H9 (cell line): ENCODE results near the gene SUPT3H. TPM values are rescaled to one million over a fixed set of nuclear protein-coding genes. Genes with fewer than 3 reads are reported as not detected.

Experiments
- DNase-seq: peaks from one replicate; pipeline ENCODE4 v3.0.0-alpha.2; 2017
- H2AFZ ChIP-seq: one replicate; pipeline ENCODE4 v1.6.1; 2013; ENCODE audit warnings: mild to moderate bottlenecking, low read length, control low read depth, moderate library complexity
- H2AK5ac ChIP-seq: 2 replicates; pipeline ENCODE4 v1.6.1; 2013; ENCODE audit warnings: low read length, control low read depth, mixed read lengths; ENCODE audit not compliant: insufficient read length
- H2BK120ac ChIP-seq: one replicate; pipeline ENCODE4 v1.6.1; 2013; ENCODE audit warnings: low read depth, mild to moderate bottlenecking, low read length, control low read depth, inconsistent platforms; ENCODE audit not compliant: poor library complexity, severe bottlenecking
- H2BK12ac ChIP-seq: 2 replicates; pipeline ENCODE4 v1.6.1; 2013; ENCODE audit warnings: low read length, control low read depth, mixed read lengths, low read depth; ENCODE audit not compliant: insufficient read length
- H2BK15ac ChIP-seq: 2 replicates; pipeline ENCODE4 v1.6.1; 2013; ENCODE audit warnings: low read depth, low read length, control low read depth
- H2BK20ac ChIP-seq: one replicate; pipeline ENCODE4 v1.6.1; 2013; ENCODE audit warnings: low read depth, mild to moderate bottlenecking, low read length, control low read depth, inconsistent platforms; ENCODE audit not compliant: poor library complexity, severe bottlenecking
- H2BK5ac ChIP-seq: 2 replicates; pipeline ENCODE4 v1.6.1; 2013; ENCODE audit warnings: low read length, control low read depth, mixed read lengths; ENCODE audit not compliant: insufficient read length
- H3K14ac ChIP-seq: 2 replicates; pipeline ENCODE4 v1.6.1; 2013; ENCODE audit warnings: low read length, control low read depth; ENCODE audit not compliant: insufficient read depth
- H3K18ac ChIP-seq: 2 replicates; pipeline ENCODE4 v1.6.1; 2013; ENCODE audit warnings: low read depth, mild to moderate bottlenecking, mixed read lengths, low read length, control low read depth; ENCODE audit not compliant: insufficient read length
- H3K23ac ChIP-seq: 2 replicates; pipeline ENCODE4 v1.6.1; 2013; ENCODE audit warnings: low read length, control low read depth, mixed read lengths, low read depth; ENCODE audit not compliant: insufficient read length
- H3K23me2 ChIP-seq: 2 replicates; pipeline ENCODE4 v1.6.1; 2013; ENCODE audit warnings: low read depth, mild to moderate bottlenecking, mixed read lengths, low read length, control low read depth; ENCODE audit not compliant: insufficient read length, poor library complexity, severe bottlenecking
- H3K27ac ChIP-seq: 2 replicates; pipeline ENCODE4 v1.5.1; 2013; ENCODE audit warnings: low read length, control low read depth, mixed read lengths, low read depth; ENCODE audit not compliant: insufficient read length
- H3K27me3 ChIP-seq: 2 replicates; pipeline ENCODE4 v1.6.1; 2013; ENCODE audit warnings: low read length, control low read depth, inconsistent platforms; ENCODE audit not compliant: insufficient read depth
- H3K4ac ChIP-seq: 2 replicates; pipeline ENCODE4 v1.6.1; 2013; ENCODE audit warnings: low read depth, mild to moderate bottlenecking, control low read depth, inconsistent platforms, low read length, moderate library complexity
- H3K4me1 ChIP-seq: 2 replicates; pipeline ENCODE4 v1.6.1; 2013; ENCODE audit warnings: low read length, control low read depth, inconsistent platforms; ENCODE audit not compliant: insufficient read depth
- H3K4me2 ChIP-seq: 2 replicates; pipeline ENCODE4 v1.6.1; 2013; ENCODE audit warnings: low read length, control low read depth, mixed read lengths; ENCODE audit not compliant: insufficient read length, insufficient read depth
- H3K56ac ChIP-seq: 2 replicates; pipeline ENCODE4 v1.6.1; 2013; ENCODE audit warnings: low read depth, mild to moderate bottlenecking, mixed read lengths, low read length, control low read depth; ENCODE audit not compliant: insufficient read length
- H3K79me1 ChIP-seq: 2 replicates; pipeline ENCODE4 v1.6.1; 2013; ENCODE audit warnings: low read depth, mild to moderate bottlenecking, moderate library complexity, low read length, control low read depth, inconsistent platforms; ENCODE audit not compliant: insufficient read depth, poor library complexity, severe bottlenecking
- H3K79me2 ChIP-seq: 2 replicates; pipeline ENCODE4 v1.6.1; 2013; ENCODE audit warnings: low read length, control low read depth, inconsistent platforms; ENCODE audit not compliant: insufficient read depth
- H3K9ac ChIP-seq: 2 replicates; pipeline ENCODE4 v1.6.1; 2013; ENCODE audit warnings: low read length, control low read depth, mixed read lengths; ENCODE audit not compliant: insufficient read length; ENCODE audit errors: extremely low read depth
- H3K9me3 ChIP-seq: one replicate; pipeline ENCODE4 v1.6.1; 2013; ENCODE audit warnings: low read depth, low read length, inconsistent platforms; ENCODE audit not compliant: control insufficient read depth
- H3T11ph ChIP-seq: one replicate; pipeline ENCODE4 v1.6.1; 2013; ENCODE audit warnings: mild to moderate bottlenecking, low read length, control low read depth, inconsistent platforms
- H4K20me1 ChIP-seq: one replicate; pipeline ENCODE4 v1.6.1; 2013; ENCODE audit not compliant: control insufficient read depth, insufficient read length, insufficient read depth
- H4K5ac ChIP-seq: 2 replicates; pipeline ENCODE4 v1.6.1; 2013; ENCODE audit warnings: low read depth, mild to moderate bottlenecking, mixed read lengths, low read length, control low read depth; ENCODE audit not compliant: insufficient read length
- H4K8ac ChIP-seq: replicated peaks from 2 replicates; pipeline ENCODE4 v1.6.1; 2013; ENCODE audit warnings: low read length, control low read depth, mixed read lengths, low read depth; ENCODE audit not compliant: insufficient read length
- H4K91ac ChIP-seq: 2 replicates; pipeline ENCODE4 v1.6.1; 2013; ENCODE audit warnings: low read depth, mild to moderate bottlenecking, moderate library complexity, mixed read lengths, low read length, control low read depth; ENCODE audit not compliant: insufficient read length
- H3K27ac Mint-ChIP-seq, 3 experiments: 2 replicates in 2 of 3; 3 replicates in 1 of 3; pipeline ENCODE4 v1.8.0; 2020 to 2021; ENCODE audit warnings: mixed read lengths in 3 of 3, mild to moderate bottlenecking in 1 of 3, moderate library complexity in 1 of 3
- H3K27me3 Mint-ChIP-seq: 2 replicates; pipeline ENCODE4 v1.8.0; 2021; ENCODE audit warnings: low read depth, mild to moderate bottlenecking, moderate library complexity, mixed read lengths
- H3K36me3 Mint-ChIP-seq, 3 experiments: 2 replicates in 2 of 3; 3 replicates in 1 of 3; pipeline ENCODE4 v1.8.0; 2020 to 2021; ENCODE audit warnings: low read depth in 3 of 3, mixed read lengths in 3 of 3; ENCODE audit not compliant: insufficient read depth in 1 of 3
- H3K4me1 Mint-ChIP-seq, 2 experiments: 2 replicates each; pipeline ENCODE4 v1.8.0; 2020; ENCODE audit warnings: mixed read lengths in 2 of 2
- H3K4me3 Mint-ChIP-seq, 2 experiments: 2 replicates in 1 of 2; 3 replicates in 1 of 2; pipeline ENCODE4 v1.8.0; 2020 to 2021; ENCODE audit warnings: mild to moderate bottlenecking in 2 of 2, mixed read lengths in 2 of 2, moderate library complexity in 1 of 2
- H3K9me3 Mint-ChIP-seq, 2 experiments: 2 replicates in 1 of 2; 3 replicates in 1 of 2; pipeline ENCODE4 v1.8.0; 2020; ENCODE audit warnings: mild to moderate bottlenecking in 2 of 2, mixed read lengths in 2 of 2, moderate library complexity in 1 of 2
- CTCF ChIP-seq: fragments of 200-600 bp; sonication (generic); conservative IDR thresholded peaks from 3 replicates; pipeline ENCODE4 v1.8.0; 2021; ENCODE audit warnings: antibody characterized with exemption, mild to moderate bottlenecking
- WGBS: extraction: QIAGEN DNeasy Blood & Tissue Kit; methylation state at CpG from one replicate; pipeline ENCODE4 v1.1.7; 2013; ENCODE audit warnings: missing lambda C conversion rate, low lambda C conversion rate, mixed read lengths; ENCODE audit not compliant: insufficient read length; ENCODE audit errors: extremely low coverage; 5-methylcytosine and 5-hydroxymethylcytosine counted together
- total RNA-seq: library from RNA; stranded (reverse); gene quantifications from 2 replicates; pipeline ENCODE4 v1.2.1, GENCODE V29; 2021

Gene SUPT3H
- total RNA-seq, 1 experiment from 2014 or later, result 22.5 TPM

- Histone ChIP-seq H3K9me3 (no peaks in the 10 kb centered on the region), H2BK120ac (no peak overlapping the region), H3T11ph (no peak overlapping the region), H3K14ac (no peak overlapping the region), H3K9ac (no peak overlapping the region), H3K4me1 (no peaks in the 10 kb centered on the region), H4K20me1 (no peaks in the 10 kb centered on the region), H4K5ac (no peak overlapping the region), H2BK15ac (no peak overlapping the region), H2BK12ac (no peak overlapping the region), H3K23me2 (no peaks in the 10 kb centered on the region), H3K79me1 (no peaks in the 10 kb centered on the region), H3K27me3 (no peaks in the 10 kb centered on the region), H3K23ac (no peak overlapping the region), H4K91ac (no peak overlapping the region), H3K18ac (no peak overlapping the region), H2BK20ac (no peak overlapping the region), H3K4ac (no peak overlapping the region), H3K56ac (no peak overlapping the region), H3K4me2 (no peak overlapping the region), H2BK5ac (no peak overlapping the region), H3K79me2 (no peaks in the 10 kb centered on the region), H4K8ac (no peak overlapping the region), H2AFZ (no peak overlapping the region), H2AK5ac (no peak overlapping the region), H3K27ac (no peak overlapping the region)
- Mint-ChIP-seq H3K9me3 (no peaks in the 10 kb centered on the region), H3K27me3 (no peaks in the 10 kb centered on the region), H3K4me1 (peaks cover 0 to 8% of the 10 kb centered on the region in 2 experiments; a peak in 3 of 4 replicates), H3K36me3 (no peaks in the 10 kb centered on the region; a peak in 1 of 7 replicates), H3K4me3 (no peak overlapping the region), H3K27ac (peak overlapping the region in 1 of 3 experiments; percentile 6; a peak in 2 of 7 replicates)
- no peak for TF ChIP-seq CTCF
- 100% methylated on average over 1 of the region's 1 CpG for WGBS
- DNase-seq, result no peak
Observed at GRCh38 chr6:45351667-45352066, 26.1 kb downstream of the SUPT3H start.
